Osteocyte (in vitro differentiated cells): ENCODE results near the gene SMAD2. TPM values are rescaled to one million over a fixed set of nuclear protein-coding genes. Genes with fewer than 3 reads are reported as not detected.

Source experiments
- DNase-seq: peaks from one replicate; pipeline ENCODE4 v3.0.0; 2021; ENCODE audit warnings: mixed read lengths; ENCODE audit not compliant: unreplicated experiment; ENCODE audit errors: extremely low spot score
- H3K27ac Mint-ChIP-seq: one replicate; pipeline ENCODE4 v1.8.0; 2021; ENCODE audit warnings: mild to moderate bottlenecking, mixed read lengths; ENCODE audit not compliant: unreplicated experiment
- H3K27me3 Mint-ChIP-seq: one replicate; pipeline ENCODE4 v1.8.0; 2021; ENCODE audit warnings: mixed read lengths; ENCODE audit not compliant: unreplicated experiment
- H3K36me3 Mint-ChIP-seq: one replicate; pipeline ENCODE4 v1.8.0; 2021; ENCODE audit warnings: mixed read lengths; ENCODE audit not compliant: unreplicated experiment
- H3K4me1 Mint-ChIP-seq: one replicate; pipeline ENCODE4 v1.8.0; 2021; ENCODE audit warnings: mixed read lengths; ENCODE audit not compliant: unreplicated experiment
- H3K4me3 Mint-ChIP-seq: one replicate; pipeline ENCODE4 v1.8.0; 2021; ENCODE audit warnings: mild to moderate bottlenecking, moderate library complexity, mixed read lengths; ENCODE audit not compliant: unreplicated experiment
- H3K9me3 Mint-ChIP-seq: one replicate; pipeline ENCODE4 v1.8.0; 2021; ENCODE audit warnings: mixed read lengths; ENCODE audit not compliant: unreplicated experiment
- total RNA-seq: library from RNA; stranded (reverse); gene quantifications from 2 replicates; pipeline ENCODE4 v1.2.1, GENCODE V29; 2021
- TF ChIP-seq, protein P1 (sequence below): fragments of 200-600 bp; sonication (generic); IDR thresholded peaks from 2 replicates; pipeline ENCODE4 v1.5.0; 2021; ENCODE audit warnings: antibody characterized with exemption, mild to moderate bottlenecking, moderate library complexity

SMAD2 gene
- total RNA-seq, 1 donor from 2014 or later = 147 TPM

DNA sequence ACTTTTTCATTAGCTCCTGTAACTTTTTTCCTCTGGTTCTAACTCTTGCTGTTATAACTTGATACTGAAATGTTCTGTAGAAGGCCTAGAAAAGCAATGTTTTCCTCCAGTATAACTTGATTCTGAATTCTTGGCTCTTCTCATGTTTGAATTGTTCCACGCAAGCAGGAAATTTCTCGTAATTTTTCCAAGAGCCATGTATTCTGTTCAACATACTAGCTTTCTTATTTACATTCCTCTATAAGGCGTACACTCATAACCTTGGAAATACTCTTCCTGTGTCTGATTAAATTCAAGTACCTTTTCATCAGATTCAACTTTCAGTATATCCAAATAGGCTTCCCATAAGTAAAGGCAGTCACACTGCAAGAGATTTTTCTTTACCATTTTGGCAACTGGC is 109.1 kb downstream of the SMAD2 start:
- no peak for DNase-seq
- Mint-ChIP-seq H3K9me3 (no peaks in the 10 kb centered on the region), H3K27me3 (no peaks in the 10 kb centered on the region), H3K36me3 (peaks cover 2% of the 10 kb centered on the region), H3K27ac (no peak overlapping the region), H3K4me1 (no peaks in the 10 kb centered on the region), H3K4me3 (no peak overlapping the region)
- TF ChIP-seq, protein P1, sequence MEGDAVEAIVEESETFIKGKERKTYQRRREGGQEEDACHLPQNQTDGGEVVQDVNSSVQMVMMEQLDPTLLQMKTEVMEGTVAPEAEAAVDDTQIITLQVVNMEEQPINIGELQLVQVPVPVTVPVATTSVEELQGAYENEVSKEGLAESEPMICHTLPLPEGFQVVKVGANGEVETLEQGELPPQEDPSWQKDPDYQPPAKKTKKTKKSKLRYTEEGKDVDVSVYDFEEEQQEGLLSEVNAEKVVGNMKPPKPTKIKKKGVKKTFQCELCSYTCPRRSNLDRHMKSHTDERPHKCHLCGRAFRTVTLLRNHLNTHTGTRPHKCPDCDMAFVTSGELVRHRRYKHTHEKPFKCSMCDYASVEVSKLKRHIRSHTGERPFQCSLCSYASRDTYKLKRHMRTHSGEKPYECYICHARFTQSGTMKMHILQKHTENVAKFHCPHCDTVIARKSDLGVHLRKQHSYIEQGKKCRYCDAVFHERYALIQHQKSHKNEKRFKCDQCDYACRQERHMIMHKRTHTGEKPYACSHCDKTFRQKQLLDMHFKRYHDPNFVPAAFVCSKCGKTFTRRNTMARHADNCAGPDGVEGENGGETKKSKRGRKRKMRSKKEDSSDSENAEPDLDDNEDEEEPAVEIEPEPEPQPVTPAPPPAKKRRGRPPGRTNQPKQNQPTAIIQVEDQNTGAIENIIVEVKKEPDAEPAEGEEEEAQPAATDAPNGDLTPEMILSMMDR = no peak

DNA sequence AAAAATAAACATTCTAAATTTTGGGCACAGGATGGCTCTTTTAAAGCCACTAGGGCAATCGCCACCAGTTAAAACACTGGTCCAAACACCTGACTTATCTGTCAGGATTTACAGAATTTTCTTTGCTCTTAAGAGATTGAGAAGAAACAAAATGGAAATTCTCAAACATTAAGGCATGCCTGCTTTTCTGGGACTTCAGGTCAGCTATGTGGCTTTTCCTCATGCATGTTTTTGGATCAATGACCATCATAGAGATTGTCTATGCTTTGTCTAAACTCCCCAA is 112.7 kb downstream of the SMAD2 start:
- H3K27ac Mint-ChIP-seq = no peak overlapping the region
- no peaks in the 10 kb centered on the region for H3K36me3 Mint-ChIP-seq
- H3K4me1 Mint-ChIP-seq = no peaks in the 10 kb centered on the region
- DNase-seq = no peak
- H3K4me3 Mint-ChIP-seq = no peak overlapping the region
- H3K9me3 Mint-ChIP-seq = no peaks in the 10 kb centered on the region
- no peaks in the 10 kb centered on the region for H3K27me3 Mint-ChIP-seq
- TF ChIP-seq, protein P1 = no peak

- DNase-seq = no peak
- H3K36me3 Mint-ChIP-seq = no peaks in the 10 kb centered on the region
- no peaks in the 10 kb centered on the region for H3K4me1 Mint-ChIP-seq
- H3K9me3 Mint-ChIP-seq = no peaks in the 10 kb centered on the region
- no peak overlapping the region for H3K27ac Mint-ChIP-seq
- H3K27me3 Mint-ChIP-seq = no peaks in the 10 kb centered on the region
- no peak overlapping the region for H3K4me3 Mint-ChIP-seq
- TF ChIP-seq, protein P1 = no peak
Measured at GRCh38 chr18:47817017-47817794, 113.3 kb downstream of the SMAD2 start.

DNA sequence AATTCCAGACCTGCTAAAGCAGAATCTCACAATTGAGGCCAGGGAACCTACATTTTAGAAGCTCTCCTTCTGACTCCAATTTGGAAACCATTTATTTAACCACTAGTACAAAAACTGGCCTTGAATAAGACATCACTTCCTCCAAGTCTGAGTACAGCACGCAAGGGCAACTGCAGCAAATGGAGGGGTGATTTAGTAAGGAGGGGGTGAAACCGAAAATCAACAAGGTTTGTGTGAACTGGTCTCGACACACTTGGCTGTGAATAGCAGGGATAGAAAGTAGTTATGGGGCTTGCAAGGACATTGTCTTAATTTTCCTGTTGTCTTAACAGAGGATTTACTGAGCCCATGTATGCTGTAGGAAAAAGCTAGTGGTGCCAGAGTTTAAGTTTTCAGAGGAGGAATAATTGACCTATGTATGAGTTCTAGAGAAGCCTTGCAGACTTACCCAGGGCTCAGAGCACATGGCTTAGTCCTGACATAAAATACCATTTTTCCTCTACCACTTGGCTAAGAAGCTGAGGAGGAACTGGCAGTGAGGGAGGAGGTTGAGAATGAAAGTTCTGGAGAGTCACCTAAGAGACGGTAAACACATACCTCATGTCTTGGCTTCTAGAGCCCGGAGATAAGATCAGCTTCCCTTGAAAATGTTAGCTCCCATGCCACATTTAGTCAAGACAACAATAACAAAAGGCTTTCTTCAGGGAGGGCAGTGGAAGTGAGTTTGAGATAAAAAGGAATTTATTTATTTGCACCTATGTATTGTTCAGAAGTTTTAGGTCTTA is 114.8 kb downstream of the SMAD2 start:
- H3K36me3 Mint-ChIP-seq = no peaks in the 10 kb centered on the region
- no peaks in the 10 kb centered on the region for H3K27me3 Mint-ChIP-seq
- no peak overlapping the region for H3K27ac Mint-ChIP-seq
- H3K9me3 Mint-ChIP-seq = no peaks in the 10 kb centered on the region
- no peak for DNase-seq
- no peaks in the 10 kb centered on the region for H3K4me1 Mint-ChIP-seq
- H3K4me3 Mint-ChIP-seq = no peak overlapping the region
- TF ChIP-seq, protein P1 = no peak

DNA sequence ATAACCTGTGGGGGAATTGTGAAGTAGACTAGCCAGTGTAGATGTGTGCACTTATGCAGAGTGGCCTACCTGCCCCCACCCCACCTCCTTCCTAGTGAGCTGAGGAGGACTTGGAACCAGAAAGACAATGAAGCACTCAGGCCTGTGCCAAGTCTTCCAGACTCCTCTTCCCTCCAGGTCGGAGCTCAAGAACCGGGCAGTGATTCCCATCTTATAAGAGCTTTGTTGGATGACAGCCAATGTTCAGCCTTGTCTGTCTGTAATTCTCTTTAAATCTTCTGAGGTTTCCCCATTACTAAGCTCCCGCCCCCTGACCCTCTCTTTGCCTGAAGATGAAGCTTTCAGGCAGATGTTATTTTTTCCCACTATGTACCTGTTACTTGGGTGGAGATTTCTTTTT is 121.0 kb downstream of the SMAD2 start:
- H3K27me3 Mint-ChIP-seq = peaks cover 5% of the 10 kb centered on the region
- H3K36me3 Mint-ChIP-seq = no peaks in the 10 kb centered on the region
- peaks cover 10% of the 10 kb centered on the region for H3K9me3 Mint-ChIP-seq

More for the DNA sequence above, 121.0 kb downstream of the SMAD2 start:
- H3K4me3 Mint-ChIP-seq = no peak overlapping the region
- TF ChIP-seq, protein P1 = no peak
- no peak overlapping the region for H3K27ac Mint-ChIP-seq
- no peak for DNase-seq
- no peaks in the 10 kb centered on the region for H3K4me1 Mint-ChIP-seq
